ENCODE measurements around the gene LGALS1. TPM values are rescaled to one million over a fixed set of nuclear protein-coding genes. Genes with fewer than 3 reads are reported as not detected.

The LGALS1 gene
- total RNA-seq, 4 donors from 2014 or later, result 2,452 to 3,056 (median 2,775) TPM

DNA sequence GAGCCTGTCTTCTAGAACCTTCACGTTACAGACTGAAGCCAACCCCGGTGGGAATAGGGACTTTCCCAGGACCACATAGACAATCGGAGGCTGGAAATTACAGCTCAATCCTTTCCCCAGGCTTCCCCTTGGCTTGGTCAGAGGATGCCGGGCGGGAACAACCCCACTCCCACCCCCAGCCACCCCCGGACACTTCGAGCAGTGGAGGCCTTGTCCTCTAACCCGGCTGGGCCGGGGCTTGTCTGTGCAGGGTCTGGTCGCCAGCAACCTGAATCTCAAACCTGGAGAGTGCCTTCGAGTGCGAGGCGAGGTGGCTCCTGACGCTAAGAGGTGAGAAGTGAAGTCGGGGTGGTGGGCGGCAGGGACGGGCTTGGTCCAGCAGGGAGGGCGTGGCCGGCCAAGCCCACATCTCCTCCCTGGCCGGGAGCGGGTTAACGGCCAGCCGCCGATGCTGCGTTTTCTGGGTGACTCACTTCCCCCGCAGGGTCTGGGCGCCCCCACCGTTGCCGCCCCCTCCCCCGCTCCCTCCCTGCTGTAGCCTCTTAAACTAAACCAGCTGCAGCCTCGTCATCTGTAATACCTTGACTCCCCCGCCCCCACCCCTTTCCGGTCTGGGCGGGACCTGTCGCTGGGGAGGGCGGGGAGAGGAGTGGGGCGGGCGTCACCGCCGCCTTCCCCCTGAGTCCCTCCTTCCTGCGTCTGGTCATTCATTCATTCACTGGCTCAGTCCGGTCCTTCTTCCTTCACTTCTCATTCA is 1.5 kb downstream of the LGALS1 start:
- TF ChIP-seq, protein P1, sequence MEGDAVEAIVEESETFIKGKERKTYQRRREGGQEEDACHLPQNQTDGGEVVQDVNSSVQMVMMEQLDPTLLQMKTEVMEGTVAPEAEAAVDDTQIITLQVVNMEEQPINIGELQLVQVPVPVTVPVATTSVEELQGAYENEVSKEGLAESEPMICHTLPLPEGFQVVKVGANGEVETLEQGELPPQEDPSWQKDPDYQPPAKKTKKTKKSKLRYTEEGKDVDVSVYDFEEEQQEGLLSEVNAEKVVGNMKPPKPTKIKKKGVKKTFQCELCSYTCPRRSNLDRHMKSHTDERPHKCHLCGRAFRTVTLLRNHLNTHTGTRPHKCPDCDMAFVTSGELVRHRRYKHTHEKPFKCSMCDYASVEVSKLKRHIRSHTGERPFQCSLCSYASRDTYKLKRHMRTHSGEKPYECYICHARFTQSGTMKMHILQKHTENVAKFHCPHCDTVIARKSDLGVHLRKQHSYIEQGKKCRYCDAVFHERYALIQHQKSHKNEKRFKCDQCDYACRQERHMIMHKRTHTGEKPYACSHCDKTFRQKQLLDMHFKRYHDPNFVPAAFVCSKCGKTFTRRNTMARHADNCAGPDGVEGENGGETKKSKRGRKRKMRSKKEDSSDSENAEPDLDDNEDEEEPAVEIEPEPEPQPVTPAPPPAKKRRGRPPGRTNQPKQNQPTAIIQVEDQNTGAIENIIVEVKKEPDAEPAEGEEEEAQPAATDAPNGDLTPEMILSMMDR (IDR thresholded peaks at IDR 0.05; ENCODE audit: low read depth), result no peak

DNA sequence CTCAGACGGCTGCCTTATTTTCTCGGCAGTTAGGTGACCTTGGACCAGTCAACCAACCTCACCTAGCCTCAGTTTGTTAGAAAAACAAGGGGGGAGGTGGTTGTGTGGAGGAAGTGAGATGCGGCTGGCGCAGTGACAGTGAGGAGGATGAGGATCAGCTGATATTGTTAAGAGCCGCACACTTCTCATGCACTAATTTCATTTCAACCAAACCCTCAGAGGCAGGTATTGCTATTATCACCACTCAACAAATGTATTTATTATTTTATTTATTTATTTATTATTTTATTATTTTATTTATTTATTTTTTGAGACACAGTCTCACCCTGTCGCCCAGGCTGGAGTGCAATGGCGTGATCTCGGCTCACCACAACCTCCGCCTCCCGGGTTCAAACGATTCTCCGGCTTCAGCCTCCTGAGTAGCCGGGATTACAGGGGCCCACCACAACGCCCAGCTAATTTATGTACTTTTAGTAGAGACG is 2.1 kb downstream of the LGALS1 start:
- TF ChIP-seq, protein P1 (IDR thresholded peaks at IDR 0.05; ENCODE audit: low read depth), result no peak

DNA sequence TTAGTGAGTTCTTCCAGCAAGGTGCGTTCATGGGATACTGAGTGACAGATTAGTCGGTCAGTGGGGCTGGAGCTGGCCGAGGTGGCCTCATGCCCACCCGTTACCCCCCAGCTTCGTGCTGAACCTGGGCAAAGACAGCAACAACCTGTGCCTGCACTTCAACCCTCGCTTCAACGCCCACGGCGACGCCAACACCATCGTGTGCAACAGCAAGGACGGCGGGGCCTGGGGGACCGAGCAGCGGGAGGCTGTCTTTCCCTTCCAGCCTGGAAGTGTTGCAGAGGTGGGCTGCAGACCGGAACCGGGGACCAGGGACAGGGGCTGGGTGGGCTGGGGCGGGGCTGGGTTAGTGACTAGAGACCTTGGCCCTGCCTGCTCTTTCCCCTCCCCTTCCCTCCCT is 2.9 kb downstream of the LGALS1 start:
- TF ChIP-seq, protein P1 (IDR thresholded peaks at IDR 0.05; ENCODE audit: low read depth), result no peak

DNA sequence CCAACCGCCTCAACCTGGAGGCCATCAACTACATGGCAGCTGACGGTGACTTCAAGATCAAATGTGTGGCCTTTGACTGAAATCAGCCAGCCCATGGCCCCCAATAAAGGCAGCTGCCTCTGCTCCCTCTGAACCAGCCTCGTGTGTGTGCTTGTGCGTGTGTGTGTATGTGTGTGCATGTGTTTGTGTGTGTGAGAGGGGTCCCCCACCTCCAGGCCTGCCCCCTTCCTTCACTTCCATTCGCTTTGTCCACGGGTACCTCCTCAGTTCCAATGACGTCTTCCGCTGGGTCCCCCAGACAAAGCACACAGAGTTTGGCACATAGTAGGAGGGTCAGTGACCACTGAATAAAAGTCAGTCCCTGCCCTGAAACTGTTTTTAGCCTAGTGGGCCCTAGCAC is 4.2 kb downstream of the LGALS1 start:
- TF ChIP-seq, protein P1 (IDR thresholded peaks at IDR 0.05; ENCODE audit: low read depth), result no peak

DNA sequence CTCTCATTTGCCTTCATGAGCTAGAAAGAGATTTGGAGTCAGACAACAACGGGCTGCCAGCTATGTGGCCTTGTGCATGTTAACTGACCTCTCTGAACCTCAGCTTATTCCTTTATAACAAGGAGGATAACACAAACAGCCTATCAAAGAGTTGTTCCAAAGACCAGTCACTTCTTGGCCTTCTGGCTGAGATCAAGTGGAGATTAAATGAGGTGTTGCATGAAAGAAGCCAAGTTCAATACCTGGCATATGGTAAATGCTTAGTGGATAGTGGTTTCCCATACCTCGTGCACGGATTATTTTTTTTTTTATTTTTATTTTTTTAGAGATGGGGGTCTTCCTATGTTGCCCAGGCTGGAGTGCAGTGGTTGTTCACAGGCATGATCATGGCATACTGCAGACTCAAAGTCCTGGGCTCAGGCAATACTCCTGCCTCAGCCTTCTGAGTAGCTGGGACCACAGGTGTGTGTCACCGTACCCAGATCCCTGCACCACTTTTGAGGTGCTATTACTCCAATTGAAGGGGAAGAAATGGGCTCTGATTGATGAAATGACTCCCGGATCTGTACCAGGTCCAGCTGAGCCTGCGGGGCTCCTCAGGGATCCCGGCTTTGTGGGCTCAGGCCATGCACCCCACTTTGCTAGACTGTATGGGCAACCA is 4.9 kb downstream of the LGALS1 start:
- TF ChIP-seq, protein P1 (IDR thresholded peaks at IDR 0.05; ENCODE audit: low read depth), result no peak

DNA sequence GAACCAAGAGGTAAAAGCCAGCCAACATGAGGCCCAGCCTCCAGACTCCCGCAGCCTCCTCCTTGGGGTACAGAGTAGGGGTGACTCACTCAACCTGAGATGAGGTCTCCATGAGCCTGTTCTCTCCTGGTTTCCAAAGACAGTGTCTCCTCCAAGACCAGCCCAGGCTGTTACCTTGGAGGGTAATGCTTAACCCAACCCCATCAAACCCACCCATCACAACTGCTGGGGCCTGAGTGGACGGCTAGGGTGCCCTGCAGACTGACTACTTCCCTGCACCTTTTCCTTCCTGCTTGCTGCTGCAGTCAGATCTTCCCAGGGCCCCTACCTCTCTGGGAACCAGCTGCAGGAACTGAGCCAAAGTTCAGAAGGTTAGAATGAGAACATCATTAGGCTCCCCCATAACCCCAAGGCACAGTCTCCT is 5.6 kb downstream of the LGALS1 start:
- TF ChIP-seq, protein P1 (IDR thresholded peaks at IDR 0.05; ENCODE audit: low read depth), result no peak

DNA sequence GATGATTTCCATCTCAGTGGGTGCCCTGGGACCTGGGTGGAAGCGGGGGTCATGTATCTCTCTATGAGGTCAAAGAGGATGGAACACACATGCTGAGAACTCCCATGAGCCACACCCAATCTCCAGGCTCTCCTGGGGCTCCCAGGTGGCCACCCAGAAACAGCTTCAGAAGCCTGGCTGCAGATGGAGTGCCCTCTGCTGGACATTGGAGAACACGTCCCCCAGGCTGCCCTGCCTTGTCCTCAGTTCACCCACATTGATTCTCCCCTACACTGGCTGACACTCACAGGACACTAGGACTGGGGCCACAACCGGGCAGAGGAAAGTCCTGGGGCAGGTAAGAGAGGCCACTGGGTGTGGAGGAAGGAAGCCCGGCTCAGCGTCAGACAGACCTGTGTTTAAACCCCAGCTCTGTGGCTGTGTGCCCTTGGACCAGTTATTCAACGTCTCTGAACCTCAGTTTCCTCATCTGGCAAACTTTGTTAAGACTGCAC is 6.2 kb downstream of the LGALS1 start:
- TF ChIP-seq, protein P1 (IDR thresholded peaks at IDR 0.05; ENCODE audit: low read depth), result no peak
